Hepatocyte (in vitro differentiated cells): ENCODE measurements around the gene ANXA9. TPM values are rescaled to one million over a fixed set of nuclear protein-coding genes. Genes with fewer than 3 reads are reported as not detected.

ENCODE experiments used
- DNase-seq: peaks from one replicate; pipeline ENCODE4 v3.0.0-alpha.2; 2016; ENCODE audit warnings: low spot score
- H2AFZ ChIP-seq: fragments of 200-600 bp; sonication (generic); 2 replicates; pipeline ENCODE4 v1.6.0; 2016; ENCODE audit warnings: antibody characterized with exemption, mild to moderate bottlenecking
- H3K27ac ChIP-seq: fragments of 200-600 bp; sonication (generic); 2 replicates; pipeline ENCODE4 v1.5.1; 2016; ENCODE audit warnings: mild to moderate bottlenecking
- H3K27me3 ChIP-seq: fragments of 200-600 bp; sonication (generic); 2 replicates; pipeline ENCODE4 v1.6.1; 2016
- H3K36me3 ChIP-seq: fragments of 200-600 bp; sonication (generic); replicated peaks from 2 replicates; pipeline ENCODE4 v1.5.1; 2016; ENCODE audit warnings: low read depth; ENCODE audit not compliant: insufficient read depth
- H3K4me1 ChIP-seq: fragments of 200-600 bp; sonication (generic); 2 replicates; pipeline ENCODE4 v1.5.1; 2016; ENCODE audit warnings: mild to moderate bottlenecking, moderate library complexity; ENCODE audit not compliant: insufficient read depth
- H3K4me2 ChIP-seq: fragments of 200-600 bp; sonication (generic); 2 replicates; pipeline ENCODE4 v1.6.0; 2016
- H3K4me3 ChIP-seq: fragments of 200-600 bp; sonication (generic); 2 replicates; pipeline ENCODE4 v1.5.1; 2016; ENCODE audit warnings: mild to moderate bottlenecking
- H3K79me2 ChIP-seq: fragments of 200-600 bp; sonication (generic); 2 replicates; pipeline ENCODE4 v1.6.0; 2017; ENCODE audit warnings: mild to moderate bottlenecking
- H3K9me2 ChIP-seq: fragments of 200-600 bp; sonication (generic); replicated peaks from 2 replicates; pipeline ENCODE4 v1.6.0; 2017; ENCODE audit warnings: mild to moderate bottlenecking; ENCODE audit not compliant: insufficient read depth
- H3K9me3 ChIP-seq: fragments of 200-600 bp; sonication (generic); 2 replicates; pipeline ENCODE4 v1.5.1; 2016; ENCODE audit warnings: low read depth, mild to moderate bottlenecking
- H4K20me1 ChIP-seq: fragments of 200-600 bp; sonication (generic); 2 replicates; pipeline ENCODE4 v1.6.0; 2016; ENCODE audit warnings: mild to moderate bottlenecking; ENCODE audit not compliant: insufficient read depth, poor library complexity, severe bottlenecking
- CTCF ChIP-seq: fragments of 200-600 bp; sonication (generic); IDR thresholded peaks from 2 replicates; pipeline ENCODE4 v1.5.1; 2016; ENCODE audit warnings: antibody characterized with exemption, mild to moderate bottlenecking; ENCODE audit not compliant: poor library complexity
- EZH2 ChIP-seq: fragments of 200-600 bp; sonication (generic); IDR thresholded peaks from 2 replicates; pipeline ENCODE4 v1.6.1; 2016; ENCODE audit warnings: antibody characterized with exemption, mild to moderate bottlenecking, borderline replicate concordance
- EZH2phosphoT487 ChIP-seq: fragments of 200-600 bp; sonication (generic); IDR thresholded peaks from one replicate; pipeline ENCODE4 v1.6.1; 2018; ENCODE audit warnings: antibody characterized with exemption, mild to moderate bottlenecking, low read depth, moderate library complexity; ENCODE audit not compliant: unreplicated experiment, severe bottlenecking
- WGBS: methylation state at CpG from one replicate; pipeline ENCODE4 v1.1.6; 2016; ENCODE audit warnings: low lambda C conversion rate; ENCODE audit errors: missing lambda C conversion rate; 5-methylcytosine and 5-hydroxymethylcytosine counted together
- polyA plus RNA-seq: library from polyadenylated mRNA; unstranded; fragments of >200 nt; fragmentation: Nextera tagmentation; extraction: Ambion mirVana; gene quantifications from 2 replicates; pipeline ENCODE4 v1.2.1, GENCODE V29; 2016
- total RNA-seq: library from RNA; depleted of rRNA; stranded (reverse); fragments of >200 nt; gene quantifications from 2 replicates; pipeline ENCODE4 v1.2.3, GENCODE V29; 2014

Gene ANXA9
- total and polyA plus RNA-seq, 2 experiments from 2014 or later, result 7.9 to 8.8 TPM

- no peaks in the 10 kb centered on the region for H3K27me3 ChIP-seq
- peaks cover 45% of the 10 kb centered on the region for H3K4me1 ChIP-seq
- H3K9me2 ChIP-seq, result no peaks in the 10 kb centered on the region
- peak overlapping the region; percentile 82 for H3K27ac ChIP-seq
- peaks cover 59% of the 10 kb centered on the region for H3K79me2 ChIP-seq
- 86% methylated on average over 4 of the region's 4 CpGs for WGBS
- no peak overlapping the region for H3K4me2 ChIP-seq
- TF ChIP-seq CTCF (no peak), EZH2phosphoT487 (no peak), EZH2 (no peak)
- no peak overlapping the region for H2AFZ ChIP-seq
- no peaks in the 10 kb centered on the region for H4K20me1 ChIP-seq
- no peaks in the 10 kb centered on the region for H3K36me3 ChIP-seq
- H3K4me3 ChIP-seq, result no peak overlapping the region
- H3K9me3 ChIP-seq, result no peaks in the 10 kb centered on the region
- no peak for DNase-seq
Observed at GRCh38 chr1:151011154-151011850, 29.2 kb downstream of the ANXA9 start.

- Histone ChIP-seq H3K79me2 (peaks cover 61% of the 10 kb centered on the region), H3K4me1 (peaks cover 34% of the 10 kb centered on the region), H3K4me2 (peak overlapping the region; percentile 52), H3K9me3 (no peaks in the 10 kb centered on the region), H2AFZ (no peak overlapping the region), H4K20me1 (no peaks in the 10 kb centered on the region), H3K27me3 (no peaks in the 10 kb centered on the region), H3K36me3 (no peaks in the 10 kb centered on the region), H3K4me3 (no peak overlapping the region), H3K27ac (peak overlapping the region; percentile 82), H3K9me2 (no peaks in the 10 kb centered on the region)
- peak; percentile 73 for DNase-seq
- TF ChIP-seq EZH2phosphoT487, result no peak
- TF ChIP-seq CTCF, result no peak
- TF ChIP-seq EZH2, result no peak
- WGBS, result 75% methylated on average over 14 of the region's 14 CpGs
Observed at GRCh38 chr1:151012684-151013471, 30.8 kb downstream of the ANXA9 start.

GRCh38 chr1:151013518-151013917 is 31.4 kb downstream of the ANXA9 start:
- 48% methylated on average over 2 of the region's 2 CpGs for WGBS
- TF ChIP-seq EZH2 (no peak), EZH2phosphoT487 (no peak), CTCF (peak; percentile 18)
- peak overlapping the region; percentile 82 for H3K27ac ChIP-seq
- H3K27me3 ChIP-seq, result no peaks in the 10 kb centered on the region
- H3K9me3 ChIP-seq, result no peaks in the 10 kb centered on the region
- peak; percentile 64 for DNase-seq
- no peak overlapping the region for H2AFZ ChIP-seq
- no peaks in the 10 kb centered on the region for H3K9me2 ChIP-seq
- H3K4me3 ChIP-seq, result no peak overlapping the region
- H3K4me1 ChIP-seq, result peaks cover 34% of the 10 kb centered on the region
- no peaks in the 10 kb centered on the region for H3K36me3 ChIP-seq
- no peaks in the 10 kb centered on the region for H4K20me1 ChIP-seq
- H3K4me2 ChIP-seq, result peak overlapping the region; percentile 52
- H3K79me2 ChIP-seq, result peaks cover 60% of the 10 kb centered on the region
